Measurements from ENCODE around the gene CKLF. TPM values are rescaled to one million over a fixed set of nuclear protein-coding genes. Genes with fewer than 3 reads are reported as not detected.

The CKLF gene
- total RNA-seq, 1 donor from 2014 or later: 102 TPM

GRCh38 chr16:66517586-66518263 lies 34.7 kb upstream of the CKLF start:
- no peak for DNase-seq

- DNase-seq: peak; percentile 28
Measured at GRCh38 chr16:66519482-66520373, 32.6 kb upstream of the CKLF start.

GRCh38 chr16:66520406-66521170 lies 31.8 kb upstream of the CKLF start:
- no peak for DNase-seq

DNA sequence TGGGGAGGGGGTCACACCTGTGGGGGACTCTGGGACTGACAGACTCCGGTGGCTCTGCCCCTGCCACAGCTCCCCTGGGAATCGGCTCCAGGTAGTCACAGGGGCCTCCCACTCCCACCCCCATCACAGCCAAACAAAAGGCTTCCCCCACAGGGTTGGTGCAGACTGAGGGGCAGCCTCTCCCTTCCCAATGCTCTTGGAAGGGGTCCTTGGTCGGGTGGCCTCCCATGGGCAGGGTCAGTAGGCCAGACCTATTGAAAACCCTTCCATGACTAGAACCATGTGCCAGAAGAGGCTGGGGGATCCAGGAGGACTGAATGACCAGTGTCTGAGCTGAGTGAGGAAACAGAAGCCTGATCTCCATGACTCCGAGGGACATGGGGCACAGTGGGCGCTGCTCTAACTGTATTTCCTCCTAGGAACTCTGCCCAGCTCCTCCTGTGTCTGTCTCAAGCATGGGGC lies 31.1 kb upstream of the CKLF start:
- DNase-seq: peak; percentile 11

DNA sequence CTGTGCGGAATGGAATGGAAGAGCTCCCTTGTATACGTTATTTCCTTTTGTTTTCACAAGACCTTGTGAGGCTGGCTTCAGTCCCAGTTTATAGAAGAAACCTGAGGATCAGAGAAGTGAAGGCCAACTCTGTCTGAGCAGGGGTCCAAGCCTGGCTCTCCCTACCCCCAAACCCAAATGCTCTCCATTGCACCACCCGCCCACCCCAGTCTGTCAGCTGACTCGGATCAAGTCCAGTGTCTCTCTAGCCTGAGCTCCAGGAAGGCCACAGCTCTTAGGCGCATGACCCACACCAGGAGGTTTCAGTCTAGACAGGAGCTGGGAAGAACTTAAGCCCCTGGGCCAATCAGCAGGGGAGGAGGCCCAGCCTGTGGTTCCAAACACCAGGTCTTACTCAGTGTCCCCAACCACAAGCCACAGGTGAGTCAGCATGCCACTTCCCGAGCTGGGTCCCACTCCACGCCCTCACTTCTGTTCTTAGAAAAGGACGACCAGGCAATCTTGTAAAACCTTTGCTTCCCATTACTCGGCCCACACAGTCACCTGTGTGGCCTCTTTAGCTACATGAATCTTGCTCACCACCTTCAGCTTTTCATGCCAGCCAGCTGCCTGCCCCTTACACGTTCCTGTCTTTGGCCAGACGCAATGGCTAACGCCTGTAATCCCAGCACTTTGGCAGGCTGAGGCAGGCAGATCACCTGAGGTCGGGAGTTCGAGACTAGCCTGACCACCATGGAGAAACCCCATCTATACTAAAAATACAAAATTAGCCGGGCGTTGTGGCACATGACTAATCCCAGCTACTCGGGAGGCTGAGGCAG lies 30.2 kb upstream of the CKLF start:
- peak; percentile 76 for DNase-seq

DNA sequence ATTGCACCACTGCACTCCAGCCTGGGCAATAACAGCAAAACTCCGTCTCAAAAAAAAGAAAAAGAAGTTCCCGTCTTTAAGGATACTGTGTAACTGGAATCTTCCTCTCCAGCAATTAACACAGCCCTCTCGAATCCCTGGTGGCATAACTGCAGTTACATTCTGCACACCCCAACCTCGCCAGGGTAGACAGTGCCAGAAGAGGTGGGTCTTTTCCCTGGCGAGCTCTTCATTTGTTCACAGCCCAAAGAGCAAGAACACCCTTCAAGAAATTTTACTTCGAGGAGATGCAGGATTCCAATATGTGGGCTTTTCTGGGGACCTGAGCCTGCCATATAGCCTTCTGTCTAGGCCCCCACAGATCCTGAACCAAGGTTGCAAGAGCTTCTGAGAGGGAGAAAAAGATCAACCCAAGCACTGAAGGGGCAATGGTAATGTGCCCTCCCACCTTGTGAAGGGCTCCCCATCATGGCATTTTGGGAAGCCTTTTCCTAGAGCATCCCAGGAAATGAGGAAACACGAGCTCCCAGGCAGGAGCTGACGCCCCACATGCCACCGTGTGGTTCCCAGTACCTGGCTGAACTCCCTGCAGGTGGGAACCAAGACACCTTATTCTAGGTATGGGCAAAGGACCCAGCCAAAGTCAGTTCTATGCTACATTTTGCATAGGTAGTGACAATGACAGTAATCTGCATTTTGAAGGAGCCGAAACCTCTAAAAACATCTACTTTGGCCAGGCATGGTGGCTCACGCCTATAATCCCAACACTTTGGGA lies 29.4 kb upstream of the CKLF start:
- DNase-seq: no peak

DNA sequence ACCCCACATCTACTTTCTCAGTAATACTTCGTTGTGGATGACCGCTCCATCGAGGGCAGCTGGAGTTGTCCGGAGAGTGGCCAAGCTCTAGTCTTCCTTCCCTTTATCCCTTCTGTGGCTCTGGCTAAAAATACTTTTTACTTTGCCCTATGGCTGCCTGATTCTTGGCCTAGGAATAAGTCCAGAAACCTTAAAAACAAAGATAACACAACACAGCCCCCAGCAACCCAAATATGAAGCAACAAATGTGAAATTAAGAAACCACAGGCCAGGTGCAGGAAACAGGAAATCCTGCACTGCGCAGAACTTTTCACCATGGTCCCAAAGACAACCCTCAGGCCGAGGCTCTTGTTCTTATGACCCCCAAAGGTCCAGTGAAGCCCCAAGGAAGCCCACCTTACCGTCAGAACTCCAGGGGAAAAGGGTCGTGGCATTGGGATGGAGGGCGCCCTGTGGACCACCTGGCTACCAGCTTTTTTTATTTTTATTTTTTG lies 28.5 kb upstream of the CKLF start:
- DNase-seq: peak; percentile 71

- peak; percentile 41 for DNase-seq
Measured at GRCh38 chr16:66524601-66525164, 27.7 kb upstream of the CKLF start.

- no peak for DNase-seq
Measured at GRCh38 chr16:66525396-66526180, 26.8 kb upstream of the CKLF start.

- no peak for DNase-seq
Measured at GRCh38 chr16:66528294-66528693, 24.1 kb upstream of the CKLF start.

- DNase-seq: no peak
Measured at GRCh38 chr16:66529475-66529874, 22.9 kb upstream of the CKLF start.

DNA sequence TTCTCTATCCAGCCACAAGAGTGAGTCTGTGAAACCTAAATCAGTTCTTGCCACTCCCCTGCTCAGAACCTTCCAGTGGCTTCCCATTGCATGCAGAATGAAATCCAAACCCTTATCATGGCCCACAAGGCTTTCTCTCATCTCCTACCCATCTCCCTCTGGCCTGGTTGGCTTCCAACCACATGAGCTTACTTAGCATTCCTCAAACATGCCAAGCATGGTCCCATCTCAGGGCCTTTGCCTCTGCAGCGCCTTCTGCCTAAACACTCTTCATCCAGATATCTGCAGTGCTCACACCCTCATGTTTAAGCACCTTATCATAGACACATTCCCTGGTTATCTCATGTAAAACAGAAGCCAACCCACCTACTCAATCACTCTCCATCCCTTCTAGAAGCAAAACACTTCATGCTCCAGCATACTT lies 18.0 kb upstream of the CKLF start:
- no peak for DNase-seq

GRCh38 chr16:66536525-66536924 lies 15.9 kb upstream of the CKLF start:
- no peak for DNase-seq

GRCh38 chr16:66537236-66537635 lies 15.1 kb upstream of the CKLF start:
- no peak for DNase-seq

DNA sequence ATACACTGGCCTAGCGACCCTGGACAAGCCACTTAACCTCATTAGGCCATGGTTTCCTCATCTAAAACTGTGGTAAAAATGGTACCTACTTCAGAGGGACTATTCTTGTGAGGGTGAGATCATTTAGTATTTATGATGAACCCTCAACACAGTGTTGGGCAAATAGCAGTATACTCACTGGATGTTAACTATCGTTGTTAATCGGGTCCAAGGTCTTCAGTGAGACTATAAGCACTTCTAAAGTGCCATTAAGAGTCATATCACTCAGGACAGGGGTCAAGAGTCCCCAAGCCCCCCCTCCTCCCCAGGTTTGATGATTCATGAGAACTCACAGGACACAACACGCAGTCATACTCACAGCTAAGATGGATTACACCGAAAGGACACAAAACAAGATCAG lies 13.5 kb upstream of the CKLF start:
- no peak for DNase-seq

- DNase-seq: no peak
Measured at GRCh38 chr16:66539623-66540469, 12.5 kb upstream of the CKLF start.

DNA sequence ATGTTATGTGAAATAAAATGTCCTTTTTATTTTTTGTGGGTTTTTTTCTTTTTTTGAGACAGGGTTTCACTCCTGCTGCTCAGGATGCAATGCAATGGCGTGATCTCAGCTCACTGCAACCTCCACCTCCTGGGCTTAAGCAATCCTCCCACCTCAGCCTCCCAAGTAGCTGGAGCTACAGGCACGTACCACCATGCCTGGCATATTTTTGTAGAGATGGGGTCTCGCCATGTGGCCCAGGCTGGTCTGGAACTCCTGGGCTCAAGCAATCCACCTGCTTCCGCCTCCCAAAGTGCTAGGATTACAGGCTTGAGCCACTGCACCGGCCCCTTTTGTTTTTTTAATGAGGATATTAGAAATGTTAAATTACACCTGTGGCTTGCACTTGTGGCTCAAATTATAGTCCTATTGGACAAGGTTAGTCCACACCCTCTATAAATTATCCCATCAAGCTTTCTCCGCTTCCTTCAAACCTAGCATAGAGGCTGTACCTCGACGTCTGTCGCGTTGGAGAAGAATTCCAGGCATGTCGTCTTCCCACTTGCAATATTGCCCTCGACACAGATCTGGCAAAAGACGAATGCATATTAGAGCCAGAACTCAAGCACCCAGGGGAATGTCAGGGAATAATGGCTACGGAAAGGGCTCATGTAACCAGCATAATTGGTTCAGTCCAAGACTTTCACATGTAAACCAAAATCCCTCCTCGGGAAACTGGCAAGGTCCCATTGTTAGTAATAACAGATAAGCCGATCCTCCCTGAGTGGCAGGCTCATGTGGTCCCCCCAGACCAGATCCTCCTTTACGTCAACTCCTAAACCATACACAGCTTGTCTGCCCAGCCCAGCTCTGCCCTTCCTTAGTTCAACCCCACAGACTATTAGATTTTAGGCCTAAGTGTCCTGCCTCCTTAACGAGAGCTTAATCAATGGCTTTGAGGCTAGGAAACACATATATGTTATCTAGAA lies 10.7 kb upstream of the CKLF start:
- no peak for DNase-seq

GRCh38 chr16:66542396-66542795 lies 10.0 kb upstream of the CKLF start:
- DNase-seq: no peak

Data from dermis blood vessel endothelial cell (primary cell).